ENCODE measurements around the gene SCAND1.
"Not testable (repeated sequence)": the region's sequence is repeated elsewhere in the genome, so short reads cannot be mapped to it uniquely, and the experiment has no call there.

Gene SCAND1

DNA sequence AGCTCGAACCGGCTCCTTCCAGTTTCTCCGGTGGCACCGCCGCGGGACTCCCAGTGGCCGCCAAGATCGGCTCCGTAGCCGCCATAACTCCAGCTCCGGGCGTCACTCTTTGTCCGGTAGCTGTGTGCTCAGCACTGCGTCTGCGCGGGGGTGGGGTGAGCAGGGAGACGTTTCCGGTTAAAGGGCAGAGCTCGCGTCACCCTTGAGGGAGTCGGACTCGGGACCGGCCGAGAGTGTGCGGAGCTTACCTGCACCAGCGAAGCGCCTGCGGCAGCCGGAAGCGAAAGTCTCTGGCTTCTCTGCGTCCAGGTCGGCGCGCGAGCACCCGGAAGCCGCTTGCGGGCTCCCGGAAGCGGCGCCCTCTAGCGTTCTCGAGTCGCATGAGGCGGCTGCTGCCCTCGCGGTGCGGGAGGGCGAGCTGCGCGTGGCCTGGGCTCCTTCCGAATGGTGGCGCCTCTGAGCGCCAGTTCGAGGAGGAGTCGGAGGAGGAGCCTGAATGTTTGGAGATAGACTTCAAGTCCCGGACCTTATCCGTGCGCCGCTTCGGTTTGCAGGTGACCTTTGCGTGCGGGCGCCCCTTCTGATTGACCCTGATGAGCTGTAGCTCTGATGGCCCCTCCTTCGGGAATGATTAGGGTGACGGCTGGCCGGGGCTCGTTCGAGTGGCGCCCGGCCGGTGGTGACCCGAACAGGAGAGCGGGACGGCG, at the start of gene SCAND1:
Gene SCAND1, minus strand, starts transcription at position 303 of the 707 bp plus-strand sequence. Its CDS starts 218 bp downstream, at position 85.
- Histone ChIP-seq H3K36me3 (ENCODE audit: control insufficient read depth in 1 of 2, insufficient read depth in 2 of 2, low read length in 2 of 2) (peaks cover 0 to 4% of the 10 kb centered on the region in 2 donors), H3K9ac (ENCODE audit: low read depth in 1 of 2, low read length in 2 of 2) (peak within 1 kb of the TSS; percentile 96 to 100), H3K4me3 (ENCODE audit: low read depth in 1 of 2, low read length in 2 of 2) (peak within 1 kb of the TSS; percentile 78 to 87), H3K9me3 (ENCODE audit: control insufficient read depth in 1 of 2, low read length in 2 of 2) (no peaks in the 10 kb centered on the region), H3K27ac (ENCODE audit: low read depth, low read length) (peak within 1 kb of the TSS; percentile 99), H3K27me3 (ENCODE audit: control insufficient read depth in 1 of 2, insufficient read depth in 2 of 2, low read length in 2 of 2) (no peaks in the 10 kb centered on the region), H3K4me1 (ENCODE audit: control insufficient read depth in 1 of 2, insufficient read depth in 2 of 2, low read length in 2 of 2) (peaks cover 12 to 19% of the 10 kb centered on the region in 2 donors)

- Histone ChIP-seq H3K9ac (ENCODE audit: low read depth in 1 of 2, low read length in 2 of 2) (no peak overlapping the region), H3K4me3 (ENCODE audit: low read depth in 1 of 2, low read length in 2 of 2) (no peak overlapping the region), H3K27ac (ENCODE audit: low read depth, low read length) (no peak overlapping the region), H3K4me1 (ENCODE audit: control insufficient read depth in 1 of 2, insufficient read depth in 2 of 2, low read length in 2 of 2) (no peaks in the 10 kb centered on the region), H3K9me3 (ENCODE audit: control insufficient read depth in 1 of 2, low read length in 2 of 2) (peaks cover 0 to 6% of the 10 kb centered on the region in 2 donors), H3K36me3 (ENCODE audit: control insufficient read depth in 1 of 2, insufficient read depth in 2 of 2, low read length in 2 of 2) (no peaks in the 10 kb centered on the region), H3K27me3 (ENCODE audit: control insufficient read depth in 1 of 2, insufficient read depth in 2 of 2, low read length in 2 of 2) (no peaks in the 10 kb centered on the region)
Measured at GRCh38 chr20:36004045-36004444, 49.7 kb upstream of the SCAND1 start.

- no peak overlapping the region for H3K9ac ChIP-seq (ENCODE audit: low read depth in 1 of 2, low read length in 2 of 2)
- peaks cover 0 to 6% of the 10 kb centered on the region in 2 donors for H3K9me3 ChIP-seq (ENCODE audit: control insufficient read depth in 1 of 2, low read length in 2 of 2)
- no peaks in the 10 kb centered on the region for H3K27me3 ChIP-seq (ENCODE audit: control insufficient read depth in 1 of 2, insufficient read depth in 2 of 2, low read length in 2 of 2)
- no peaks in the 10 kb centered on the region for H3K4me1 ChIP-seq (ENCODE audit: control insufficient read depth in 1 of 2, insufficient read depth in 2 of 2, low read length in 2 of 2)
- H3K4me3 ChIP-seq (ENCODE audit: low read depth in 1 of 2, low read length in 2 of 2), result no peak overlapping the region
- H3K27ac ChIP-seq (ENCODE audit: low read depth, low read length), result no peak overlapping the region
- no peaks in the 10 kb centered on the region for H3K36me3 ChIP-seq (ENCODE audit: control insufficient read depth in 1 of 2, insufficient read depth in 2 of 2, low read length in 2 of 2)
Measured at GRCh38 chr20:36002855-36003254, 48.6 kb upstream of the SCAND1 start.

GRCh38 chr20:36001331-36001730, 47.0 kb upstream of the SCAND1 start:
- H3K9me3 ChIP-seq (ENCODE audit: control insufficient read depth in 1 of 2, low read length in 2 of 2); H3K9ac ChIP-seq (ENCODE audit: low read depth in 1 of 2, low read length in 2 of 2); H3K4me3 ChIP-seq (ENCODE audit: low read depth in 1 of 2, low read length in 2 of 2); H3K27me3 ChIP-seq (ENCODE audit: control insufficient read depth in 1 of 2, insufficient read depth in 2 of 2, low read length in 2 of 2); H3K27ac ChIP-seq (ENCODE audit: low read depth, low read length); H3K36me3 ChIP-seq (ENCODE audit: control insufficient read depth in 1 of 2, insufficient read depth in 2 of 2, low read length in 2 of 2); H3K4me1 ChIP-seq (ENCODE audit: control insufficient read depth in 1 of 2, insufficient read depth in 2 of 2, low read length in 2 of 2): not testable (repeated sequence)

DNA sequence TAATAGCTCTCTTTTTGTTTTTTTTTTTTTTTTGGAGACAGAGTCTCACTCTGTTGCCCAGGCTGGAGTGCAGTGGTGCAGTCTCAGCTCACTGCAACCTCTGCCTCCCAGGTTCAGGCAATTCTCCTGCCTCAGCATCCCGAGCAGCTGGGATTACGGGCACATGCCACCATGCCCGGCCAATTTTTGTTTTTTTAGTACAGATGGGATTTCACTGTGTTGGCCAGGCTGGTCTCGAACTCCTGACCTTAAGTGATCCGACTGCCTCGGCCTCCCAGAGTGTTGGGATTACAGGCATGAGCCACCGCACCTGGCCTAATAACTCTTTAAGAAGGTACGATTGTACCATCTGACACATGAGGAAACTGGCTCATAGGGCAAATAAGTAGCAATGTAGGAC, 42.2 kb upstream of the SCAND1 start:
- not testable (repeated sequence) for H3K27me3 ChIP-seq (ENCODE audit: control insufficient read depth in 1 of 2, insufficient read depth in 2 of 2, low read length in 2 of 2); H3K4me1 ChIP-seq (ENCODE audit: control insufficient read depth in 1 of 2, insufficient read depth in 2 of 2, low read length in 2 of 2); H3K36me3 ChIP-seq (ENCODE audit: control insufficient read depth in 1 of 2, insufficient read depth in 2 of 2, low read length in 2 of 2); H3K27ac ChIP-seq (ENCODE audit: low read depth, low read length); H3K9ac ChIP-seq (ENCODE audit: low read depth in 1 of 2, low read length in 2 of 2); H3K4me3 ChIP-seq (ENCODE audit: low read depth in 1 of 2, low read length in 2 of 2); H3K9me3 ChIP-seq (ENCODE audit: control insufficient read depth in 1 of 2, low read length in 2 of 2)

DNA sequence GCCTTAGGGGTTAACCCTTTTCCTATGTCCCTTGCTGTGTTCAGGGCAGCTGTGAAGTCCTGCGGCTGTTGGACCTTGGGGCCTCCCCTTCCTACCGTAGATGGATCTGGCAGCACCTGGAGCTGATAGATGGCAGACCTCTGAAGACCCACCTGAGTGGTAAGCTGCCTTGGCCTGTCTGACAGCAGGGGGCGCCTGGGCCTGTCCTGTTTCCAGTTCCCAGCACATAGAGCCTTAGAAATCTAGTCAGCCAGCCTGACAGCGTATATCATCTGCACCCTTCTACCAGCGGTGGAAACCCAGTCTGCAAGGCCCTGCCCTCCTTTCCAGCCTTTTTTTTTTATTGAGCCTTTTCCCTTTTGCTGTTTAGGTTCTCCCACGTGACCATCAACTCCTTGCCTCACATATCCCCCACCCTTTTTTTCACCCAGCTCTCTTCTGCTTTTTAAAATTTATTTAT, 40.7 kb upstream of the SCAND1 start:
- Histone ChIP-seq H3K36me3 (ENCODE audit: control insufficient read depth in 1 of 2, insufficient read depth in 2 of 2, low read length in 2 of 2) (no peaks in the 10 kb centered on the region), H3K9me3 (ENCODE audit: control insufficient read depth in 1 of 2, low read length in 2 of 2) (no peaks in the 10 kb centered on the region), H3K4me1 (ENCODE audit: control insufficient read depth in 1 of 2, insufficient read depth in 2 of 2, low read length in 2 of 2) (no peaks in the 10 kb centered on the region), H3K27ac (ENCODE audit: low read depth, low read length) (no peak overlapping the region), H3K27me3 (ENCODE audit: control insufficient read depth in 1 of 2, insufficient read depth in 2 of 2, low read length in 2 of 2) (no peaks in the 10 kb centered on the region), H3K4me3 (ENCODE audit: low read depth in 1 of 2, low read length in 2 of 2) (no peak overlapping the region), H3K9ac (ENCODE audit: low read depth in 1 of 2, low read length in 2 of 2) (no peak overlapping the region)

- H3K9ac ChIP-seq (ENCODE audit: low read depth in 1 of 2, low read length in 2 of 2), result no peak overlapping the region
- no peak overlapping the region for H3K4me3 ChIP-seq (ENCODE audit: low read depth in 1 of 2, low read length in 2 of 2)
- no peaks in the 10 kb centered on the region for H3K36me3 ChIP-seq (ENCODE audit: control insufficient read depth in 1 of 2, insufficient read depth in 2 of 2, low read length in 2 of 2)
- H3K4me1 ChIP-seq (ENCODE audit: control insufficient read depth in 1 of 2, insufficient read depth in 2 of 2, low read length in 2 of 2), result no peaks in the 10 kb centered on the region
- H3K9me3 ChIP-seq (ENCODE audit: control insufficient read depth in 1 of 2, low read length in 2 of 2), result no peaks in the 10 kb centered on the region
- no peak overlapping the region for H3K27ac ChIP-seq (ENCODE audit: low read depth, low read length)
- no peaks in the 10 kb centered on the region for H3K27me3 ChIP-seq (ENCODE audit: control insufficient read depth in 1 of 2, insufficient read depth in 2 of 2, low read length in 2 of 2)
Measured at GRCh38 chr20:35992713-35993335, 38.5 kb upstream of the SCAND1 start.

DNA sequence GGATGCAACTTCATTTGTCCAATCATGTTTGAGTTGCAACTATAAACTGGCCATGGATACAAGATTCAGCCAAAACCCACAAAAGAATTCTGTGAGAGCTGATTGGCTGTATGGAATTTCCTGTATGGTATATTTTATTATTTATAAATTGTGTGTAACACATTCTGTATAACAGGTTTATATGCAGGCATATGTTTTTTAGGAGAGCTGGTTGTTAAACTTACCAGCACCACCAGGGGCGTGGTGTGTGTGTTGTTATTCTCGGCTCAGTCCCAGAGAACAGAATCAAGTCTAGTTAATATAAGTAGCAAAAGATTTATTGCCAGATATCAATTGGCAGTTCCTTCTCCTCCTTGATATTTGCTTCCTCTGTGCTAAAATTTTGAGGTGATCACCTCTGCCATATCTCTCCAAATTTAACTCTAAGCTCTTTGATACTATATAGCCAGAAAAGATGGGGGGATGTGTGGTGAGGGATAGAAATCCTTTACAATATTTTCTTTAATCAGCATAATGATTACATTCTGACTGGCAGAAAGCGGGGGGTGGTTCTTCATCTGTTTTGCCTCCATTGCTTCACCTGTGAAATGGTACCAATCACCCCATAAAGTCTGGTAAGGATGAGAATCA, 37.0 kb upstream of the SCAND1 start:
- Histone ChIP-seq H3K27me3 (ENCODE audit: control insufficient read depth in 1 of 2, insufficient read depth in 2 of 2, low read length in 2 of 2) (no peaks in the 10 kb centered on the region), H3K9ac (ENCODE audit: low read depth in 1 of 2, low read length in 2 of 2) (no peak overlapping the region), H3K9me3 (ENCODE audit: control insufficient read depth in 1 of 2, low read length in 2 of 2) (no peaks in the 10 kb centered on the region), H3K4me3 (ENCODE audit: low read depth in 1 of 2, low read length in 2 of 2) (no peak overlapping the region), H3K36me3 (ENCODE audit: control insufficient read depth in 1 of 2, insufficient read depth in 2 of 2, low read length in 2 of 2) (no peaks in the 10 kb centered on the region), H3K27ac (ENCODE audit: low read depth, low read length) (no peak overlapping the region), H3K4me1 (ENCODE audit: control insufficient read depth in 1 of 2, insufficient read depth in 2 of 2, low read length in 2 of 2) (no peaks in the 10 kb centered on the region)

- Histone ChIP-seq H3K27ac (ENCODE audit: low read depth, low read length) (no peak overlapping the region), H3K4me1 (ENCODE audit: control insufficient read depth in 1 of 2, insufficient read depth in 2 of 2, low read length in 2 of 2) (no peaks in the 10 kb centered on the region), H3K36me3 (ENCODE audit: control insufficient read depth in 1 of 2, insufficient read depth in 2 of 2, low read length in 2 of 2) (no peaks in the 10 kb centered on the region), H3K4me3 (ENCODE audit: low read depth in 1 of 2, low read length in 2 of 2) (no peak overlapping the region), H3K27me3 (ENCODE audit: control insufficient read depth in 1 of 2, insufficient read depth in 2 of 2, low read length in 2 of 2) (no peaks in the 10 kb centered on the region), H3K9ac (ENCODE audit: low read depth in 1 of 2, low read length in 2 of 2) (no peak overlapping the region), H3K9me3 (ENCODE audit: control insufficient read depth in 1 of 2, low read length in 2 of 2) (no peaks in the 10 kb centered on the region)
Measured at GRCh38 chr20:35988910-35989463, 34.7 kb upstream of the SCAND1 start.

DNA sequence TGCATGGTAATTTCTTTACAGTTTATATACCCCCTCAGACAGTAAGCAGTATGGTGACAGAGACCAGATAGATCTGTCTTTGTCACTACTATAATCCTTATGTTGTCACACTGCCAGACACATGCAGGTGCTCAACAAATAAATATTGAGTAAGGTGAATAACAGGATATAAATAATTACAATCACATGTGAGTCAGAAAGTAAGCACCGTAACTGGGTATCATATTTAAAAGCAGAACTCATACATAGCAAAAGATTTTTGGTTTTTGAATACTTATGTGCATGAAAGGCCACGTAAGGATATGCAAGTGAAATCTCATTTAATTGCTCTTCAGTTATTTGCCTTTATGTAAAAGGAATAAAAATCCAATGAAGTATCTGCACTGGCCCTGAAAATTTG, 31.5 kb upstream of the SCAND1 start:
- Histone ChIP-seq H3K4me3 (ENCODE audit: low read depth in 1 of 2, low read length in 2 of 2) (no peak overlapping the region), H3K36me3 (ENCODE audit: control insufficient read depth in 1 of 2, insufficient read depth in 2 of 2, low read length in 2 of 2) (no peaks in the 10 kb centered on the region), H3K27me3 (ENCODE audit: control insufficient read depth in 1 of 2, insufficient read depth in 2 of 2, low read length in 2 of 2) (no peaks in the 10 kb centered on the region), H3K27ac (ENCODE audit: low read depth, low read length) (no peak overlapping the region), H3K4me1 (ENCODE audit: control insufficient read depth in 1 of 2, insufficient read depth in 2 of 2, low read length in 2 of 2) (no peaks in the 10 kb centered on the region), H3K9me3 (ENCODE audit: control insufficient read depth in 1 of 2, low read length in 2 of 2) (no peaks in the 10 kb centered on the region), H3K9ac (ENCODE audit: low read depth in 1 of 2, low read length in 2 of 2) (no peak overlapping the region)
